NCI-H69 (cell line): Measurements from ENCODE around the gene IL17A.
A peak's percentile ranks its signal among the peaks of the same experiment; 100 is the strongest.

Experiments used
- DNase-seq: peaks from one replicate; lab custom pipeline; 2025; lab: John Stamatoyannopoulos, UW

The IL17A gene

GRCh38 chr6:52186075-52186474, at the start of gene IL17A:
Gene IL17A (plus strand): TSS chr6:52186375. CDS start chr6:52186432, 57 bp downstream.
- DNase-seq, result no peak

- peak; percentile 16 for DNase-seq
Observed at GRCh38 chr6:52136934-52137467, 49.2 kb upstream of the IL17A start.

GRCh38 chr6:52138284-52138683, 47.9 kb upstream of the IL17A start:
- DNase-seq, result no peak

GRCh38 chr6:52139985-52140680, 46.0 kb upstream of the IL17A start:
- DNase-seq, result no peak

GRCh38 chr6:52141596-52141995, 44.6 kb upstream of the IL17A start:
- no peak for DNase-seq

- DNase-seq, result no peak
Observed at GRCh38 chr6:52142556-52142955, 43.6 kb upstream of the IL17A start.

GRCh38 chr6:52143551-52143950, 42.6 kb upstream of the IL17A start:
- DNase-seq, result no peak

- no peak for DNase-seq
Observed at GRCh38 chr6:52144196-52145076, 41.7 kb upstream of the IL17A start.

- DNase-seq, result no peak
Observed at GRCh38 chr6:52146851-52147445, 39.2 kb upstream of the IL17A start.

- DNase-seq, result no peak
Observed at GRCh38 chr6:52149076-52149475, 37.1 kb upstream of the IL17A start.

- no peak for DNase-seq
Observed at GRCh38 chr6:52149949-52150348, 36.2 kb upstream of the IL17A start.

- DNase-seq, result no peak
Observed at GRCh38 chr6:52152070-52152423, 34.1 kb upstream of the IL17A start.

GRCh38 chr6:52152711-52153160, 33.4 kb upstream of the IL17A start:
- no peak for DNase-seq

GRCh38 chr6:52154381-52154780, 31.8 kb upstream of the IL17A start:
- no peak for DNase-seq

- no peak for DNase-seq
Observed at GRCh38 chr6:52155791-52156576, 30.2 kb upstream of the IL17A start.

GRCh38 chr6:52157301-52157941, 28.8 kb upstream of the IL17A start:
- DNase-seq, result no peak

GRCh38 chr6:52160472-52161104, 25.6 kb upstream of the IL17A start:
- no peak for DNase-seq

- DNase-seq, result no peak
Observed at GRCh38 chr6:52161689-52162438, 24.3 kb upstream of the IL17A start.

- DNase-seq, result peak; percentile 66
Observed at GRCh38 chr6:52162940-52163908, 23.0 kb upstream of the IL17A start.
